Left ventricle myocardium inferior (tissue), 1 donor: ENCODE data around the gene SFTPD. TPM values are rescaled to one million over a fixed set of nuclear protein-coding genes. Genes with fewer than 3 reads are reported as not detected.

Experiments used
- DNase-seq: peaks from one replicate; pipeline ENCODE4 v3.0.0-alpha.2; 2020
- H3K27ac ChIP-seq: fragments of 200-600 bp; replicated peaks from 2 replicates; pipeline ENCODE4 v1.8.0; 2021
- H3K27me3 ChIP-seq: fragments of 200-600 bp; 2 replicates; pipeline ENCODE4 v1.8.0; 2021; ENCODE audit warnings: low read depth
- H3K36me3 ChIP-seq: fragments of 200-600 bp; 2 replicates; pipeline ENCODE4 v1.8.0; 2021
- H3K4me1 ChIP-seq: fragments of 200-600 bp; 2 replicates; pipeline ENCODE4 v1.8.0; 2021
- H3K4me3 ChIP-seq: fragments of 200-600 bp; 2 replicates; pipeline ENCODE4 v1.8.0; 2021; ENCODE audit warnings: mild to moderate bottlenecking, moderate library complexity
- H3K9me3 ChIP-seq: fragments of 200-600 bp; replicated peaks from 2 replicates; pipeline ENCODE4 v1.8.0; 2021
- intact Hi-C: fragments of 100-400 bp; cut with micrococcal nuclease; formaldehyde crosslinking; loops from one replicate; pipeline ENCODE4 v1.11.0; 2022
- total RNA-seq: library from RNA; stranded (reverse); fragmentation: NEBNext Ultra II Directional; extraction: Animal tissue kit (Norgen Biotek cat#: 25700); gene quantifications from one replicate; pipeline ENCODE4 v1.2.1, GENCODE V29; 2021
- TF ChIP-seq, protein P1 (sequence below): fragments of 200-600 bp; IDR thresholded peaks from 2 replicates; pipeline ENCODE4 v1.8.0; 2021; ENCODE audit warnings: antibody characterized with exemption, mild to moderate bottlenecking, borderline replicate concordance
- donor health status: DM: no; HTN: yes; CAD: no; lungs with severe emphysema.

The SFTPD gene
- total RNA-seq, 1 donor from 2014 or later: 0.49 TPM

DNA sequence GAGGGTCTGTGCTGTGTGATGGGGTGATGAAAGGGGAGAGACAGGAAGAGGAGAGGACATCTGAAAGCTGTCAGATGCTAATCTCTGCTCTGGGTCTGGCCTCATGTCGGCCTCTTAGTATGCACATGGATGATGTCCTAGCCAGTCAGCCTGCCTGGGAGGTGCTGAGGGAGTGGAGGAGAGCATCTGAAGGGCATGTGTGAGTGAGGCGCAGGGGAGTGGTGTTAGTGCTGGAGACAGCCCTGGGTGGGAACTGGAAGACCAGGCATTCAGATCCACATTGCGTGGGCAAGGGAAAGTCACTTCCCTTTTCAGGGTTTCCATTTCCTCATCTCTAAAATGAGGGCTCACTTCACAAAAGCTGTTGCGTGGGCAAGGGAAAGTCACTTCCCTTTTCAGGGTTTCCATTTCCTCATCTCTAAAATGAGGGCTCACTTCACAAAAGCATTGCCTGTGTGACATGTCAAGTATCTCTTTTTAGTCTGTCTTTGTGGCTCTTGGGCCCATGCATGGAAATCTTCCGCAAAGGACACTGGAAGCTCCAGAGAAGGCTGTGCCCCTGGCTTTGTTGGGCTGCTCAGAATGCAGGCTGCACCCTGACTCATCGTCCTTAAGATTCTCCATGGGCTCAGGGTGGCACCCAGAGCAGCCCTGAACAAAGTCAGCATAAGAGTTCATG, 10.0 kb downstream of the SFTPD start:
- TF ChIP-seq, protein P1, sequence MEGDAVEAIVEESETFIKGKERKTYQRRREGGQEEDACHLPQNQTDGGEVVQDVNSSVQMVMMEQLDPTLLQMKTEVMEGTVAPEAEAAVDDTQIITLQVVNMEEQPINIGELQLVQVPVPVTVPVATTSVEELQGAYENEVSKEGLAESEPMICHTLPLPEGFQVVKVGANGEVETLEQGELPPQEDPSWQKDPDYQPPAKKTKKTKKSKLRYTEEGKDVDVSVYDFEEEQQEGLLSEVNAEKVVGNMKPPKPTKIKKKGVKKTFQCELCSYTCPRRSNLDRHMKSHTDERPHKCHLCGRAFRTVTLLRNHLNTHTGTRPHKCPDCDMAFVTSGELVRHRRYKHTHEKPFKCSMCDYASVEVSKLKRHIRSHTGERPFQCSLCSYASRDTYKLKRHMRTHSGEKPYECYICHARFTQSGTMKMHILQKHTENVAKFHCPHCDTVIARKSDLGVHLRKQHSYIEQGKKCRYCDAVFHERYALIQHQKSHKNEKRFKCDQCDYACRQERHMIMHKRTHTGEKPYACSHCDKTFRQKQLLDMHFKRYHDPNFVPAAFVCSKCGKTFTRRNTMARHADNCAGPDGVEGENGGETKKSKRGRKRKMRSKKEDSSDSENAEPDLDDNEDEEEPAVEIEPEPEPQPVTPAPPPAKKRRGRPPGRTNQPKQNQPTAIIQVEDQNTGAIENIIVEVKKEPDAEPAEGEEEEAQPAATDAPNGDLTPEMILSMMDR: no peak
- no peak overlapping the region for H3K4me3 ChIP-seq
- no peaks in the 10 kb centered on the region for H3K4me1 ChIP-seq
- H3K36me3 ChIP-seq: peaks cover 7% of the 10 kb centered on the region
- no peak overlapping the region for H3K27ac ChIP-seq
- intact Hi-C loops: no loop called here
- H3K9me3 ChIP-seq: no peaks in the 10 kb centered on the region
- no peaks in the 10 kb centered on the region for H3K27me3 ChIP-seq
- peak; percentile 27 for DNase-seq

DNA sequence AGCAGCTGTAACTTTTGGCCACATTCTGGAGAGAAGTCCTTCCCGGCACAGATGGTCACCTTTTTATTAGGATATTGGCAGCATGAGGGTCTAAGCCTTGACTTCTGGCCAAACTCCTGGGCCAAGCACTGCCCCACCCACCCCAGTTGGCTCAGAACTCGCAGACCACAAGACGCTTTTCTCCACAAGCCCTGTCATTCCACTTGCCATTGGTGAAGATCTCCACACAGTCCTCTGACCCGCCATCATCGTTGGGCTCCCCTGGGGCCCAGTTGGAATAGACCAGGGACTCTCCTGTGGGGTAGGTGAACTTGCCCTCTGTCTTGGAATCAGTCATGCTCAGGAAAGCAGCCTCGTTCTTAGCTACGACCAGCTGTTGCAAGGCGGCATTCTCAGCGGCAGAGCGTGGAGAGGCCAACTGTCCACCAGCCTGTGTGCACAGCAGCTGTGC, 11.2 kb downstream of the SFTPD start:
- Histone ChIP-seq H3K27me3 (no peaks in the 10 kb centered on the region), H3K36me3 (peaks cover 7% of the 10 kb centered on the region), H3K4me3 (no peak overlapping the region), H3K9me3 (no peaks in the 10 kb centered on the region), H3K4me1 (no peaks in the 10 kb centered on the region), H3K27ac (no peak overlapping the region)
- no peak for DNase-seq
- intact Hi-C loops: no loop called here
- TF ChIP-seq, protein P1: no peak

DNA sequence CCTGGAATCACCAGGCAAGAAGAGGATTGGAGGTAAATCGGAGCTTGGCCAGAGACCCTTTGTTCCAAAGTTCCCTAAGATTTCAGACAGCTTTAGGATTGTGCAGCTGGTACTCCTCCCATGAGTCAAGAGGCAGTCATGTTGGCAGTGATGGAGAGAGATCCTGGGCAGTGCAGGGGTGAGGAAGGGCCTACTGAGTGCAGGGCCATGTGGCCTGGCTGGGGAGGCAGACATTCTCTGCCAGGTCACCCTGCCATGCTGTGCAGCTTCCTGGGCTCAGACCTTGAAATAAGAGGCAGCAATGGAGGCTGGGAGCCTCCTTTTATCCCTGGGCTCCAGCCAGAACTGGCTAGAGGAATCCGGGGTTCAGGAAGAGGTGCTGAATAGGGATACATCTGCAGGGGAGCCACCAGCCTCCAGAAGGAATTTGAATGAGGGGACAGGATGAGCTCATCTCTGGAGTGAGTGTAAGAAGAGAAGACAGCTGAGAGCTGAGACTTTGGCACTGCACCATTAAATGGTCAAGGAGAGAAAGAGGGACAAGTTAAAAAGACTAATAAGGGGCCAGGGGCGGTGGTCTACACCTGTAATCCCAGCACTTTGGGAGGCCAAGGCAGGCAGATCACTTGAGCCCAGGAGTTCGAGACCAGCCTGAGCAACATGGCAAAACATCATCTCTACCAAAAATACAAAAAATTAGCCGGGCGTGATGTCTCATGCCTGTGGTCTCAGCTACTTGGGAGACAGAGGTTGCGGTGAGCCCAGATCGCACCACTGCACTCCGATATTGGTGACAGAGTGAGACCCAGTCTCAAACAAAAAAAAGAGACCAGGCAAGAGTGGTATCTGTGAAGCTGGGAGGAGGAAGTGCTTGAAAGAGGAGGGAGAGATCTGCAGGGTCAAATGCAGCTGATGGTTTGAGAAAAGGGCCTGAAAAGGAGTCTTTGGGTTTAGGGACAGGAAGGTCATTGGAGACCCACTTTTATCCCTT, 12.0 kb downstream of the SFTPD start:
- peaks cover 7% of the 10 kb centered on the region for H3K36me3 ChIP-seq
- H3K4me3 ChIP-seq: no peak overlapping the region
- TF ChIP-seq, protein P1: no peak
- intact Hi-C loops: no loop called here
- no peak overlapping the region for H3K27ac ChIP-seq
- no peaks in the 10 kb centered on the region for H3K4me1 ChIP-seq
- H3K27me3 ChIP-seq: no peaks in the 10 kb centered on the region
- no peaks in the 10 kb centered on the region for H3K9me3 ChIP-seq
- DNase-seq: no peak

DNA sequence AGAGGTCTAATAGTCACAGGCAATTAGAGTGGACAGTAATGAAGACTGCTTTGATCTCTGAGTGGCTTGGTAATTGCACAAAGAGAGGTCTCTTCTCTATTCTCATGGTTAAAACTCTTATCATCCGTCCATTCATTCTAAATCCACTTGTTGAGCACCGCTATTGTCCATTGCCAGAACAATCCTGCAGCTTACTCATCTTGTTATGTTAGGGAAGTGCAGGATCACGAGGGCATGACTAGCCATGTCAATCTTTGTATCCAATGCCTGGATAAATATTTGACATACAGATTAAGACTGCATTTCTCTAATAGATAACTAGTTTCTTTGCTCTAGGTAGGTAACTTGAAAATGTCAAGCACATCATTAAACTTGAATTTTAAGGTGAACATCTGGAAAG, 14.9 kb downstream of the SFTPD start:
- no peak for DNase-seq
- Histone ChIP-seq H3K4me3 (no peak overlapping the region), H3K4me1 (peaks cover 4% of the 10 kb centered on the region), H3K36me3 (peaks cover 7% of the 10 kb centered on the region), H3K27ac (no peak overlapping the region), H3K9me3 (no peaks in the 10 kb centered on the region), H3K27me3 (no peaks in the 10 kb centered on the region)
- intact Hi-C loops: no loop called here
- TF ChIP-seq, protein P1: no peak

DNA sequence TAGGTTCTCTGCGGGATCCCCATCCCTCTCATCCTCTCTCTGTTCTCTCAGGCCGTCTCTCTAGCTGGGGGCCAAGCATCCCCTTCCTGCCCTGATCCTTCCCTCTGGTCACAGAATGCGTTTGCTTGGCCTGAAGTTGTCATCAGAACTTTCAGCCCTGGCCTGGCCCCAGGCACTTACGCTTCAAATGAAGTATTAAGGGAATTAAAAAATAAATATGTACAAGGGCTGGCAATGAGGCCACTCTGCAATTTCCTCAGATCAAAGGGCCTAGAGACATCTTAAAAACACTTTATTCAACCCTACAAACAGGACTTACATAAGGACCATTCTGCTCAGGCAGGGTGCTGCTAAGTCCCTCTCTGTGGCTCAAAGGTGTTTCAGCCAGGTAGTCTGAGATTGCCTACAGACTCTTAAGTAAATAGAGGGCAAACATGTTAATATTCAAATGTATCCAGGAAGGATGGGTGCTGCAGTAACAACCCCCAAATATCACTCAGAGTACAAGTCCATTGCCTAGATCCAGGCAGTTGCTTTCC, 16.0 kb downstream of the SFTPD start:
- Histone ChIP-seq H3K27me3 (no peaks in the 10 kb centered on the region), H3K36me3 (peaks cover 7% of the 10 kb centered on the region), H3K4me1 (peaks cover 8% of the 10 kb centered on the region), H3K27ac (no peak overlapping the region), H3K4me3 (no peak overlapping the region), H3K9me3 (no peaks in the 10 kb centered on the region)
- no peak for DNase-seq
- intact Hi-C loops: no loop called here
- TF ChIP-seq, protein P1: no peak
